ENCODE data around the gene RGS2.

DNA sequence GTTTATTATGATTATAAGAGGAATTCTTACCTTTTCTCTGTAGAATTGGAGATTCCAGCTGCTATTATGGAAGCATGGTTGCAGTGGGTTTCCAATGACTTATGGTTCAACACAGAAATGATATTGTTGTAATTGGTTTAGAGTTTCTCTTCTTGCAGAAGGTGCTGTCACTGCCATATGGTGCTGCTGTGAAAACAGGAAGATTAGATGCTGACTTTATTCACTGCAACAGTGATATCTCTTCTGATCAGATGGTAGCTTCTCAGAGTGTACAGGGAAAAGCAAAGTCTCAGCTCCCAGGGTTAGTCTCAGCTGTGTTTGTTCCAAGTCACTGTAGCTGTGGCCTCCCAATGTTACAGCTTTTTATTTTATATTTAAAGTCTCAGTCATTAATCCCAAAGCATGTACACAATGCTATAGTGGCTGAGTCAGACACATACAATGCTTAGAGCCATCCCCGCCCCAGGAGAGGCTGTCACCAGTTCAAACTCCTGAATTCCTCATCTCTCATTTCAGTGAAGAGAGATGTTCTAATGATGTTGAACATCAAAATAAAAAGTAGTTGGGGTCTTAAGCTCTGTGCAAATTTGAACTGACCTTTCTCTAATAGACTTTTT, 42.7 kb upstream of the RGS2 start:
- TF ChIP-seq, protein P1, sequence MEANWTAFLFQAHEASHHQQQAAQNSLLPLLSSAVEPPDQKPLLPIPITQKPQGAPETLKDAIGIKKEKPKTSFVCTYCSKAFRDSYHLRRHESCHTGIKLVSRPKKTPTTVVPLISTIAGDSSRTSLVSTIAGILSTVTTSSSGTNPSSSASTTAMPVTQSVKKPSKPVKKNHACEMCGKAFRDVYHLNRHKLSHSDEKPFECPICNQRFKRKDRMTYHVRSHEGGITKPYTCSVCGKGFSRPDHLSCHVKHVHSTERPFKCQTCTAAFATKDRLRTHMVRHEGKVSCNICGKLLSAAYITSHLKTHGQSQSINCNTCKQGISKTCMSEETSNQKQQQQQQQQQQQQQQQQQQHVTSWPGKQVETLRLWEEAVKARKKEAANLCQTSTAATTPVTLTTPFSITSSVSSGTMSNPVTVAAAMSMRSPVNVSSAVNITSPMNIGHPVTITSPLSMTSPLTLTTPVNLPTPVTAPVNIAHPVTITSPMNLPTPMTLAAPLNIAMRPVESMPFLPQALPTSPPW (CRISPR knock-in tag; IDR thresholded peaks at IDR 0.05), result no peak
- TF ChIP-seq, protein P2, sequence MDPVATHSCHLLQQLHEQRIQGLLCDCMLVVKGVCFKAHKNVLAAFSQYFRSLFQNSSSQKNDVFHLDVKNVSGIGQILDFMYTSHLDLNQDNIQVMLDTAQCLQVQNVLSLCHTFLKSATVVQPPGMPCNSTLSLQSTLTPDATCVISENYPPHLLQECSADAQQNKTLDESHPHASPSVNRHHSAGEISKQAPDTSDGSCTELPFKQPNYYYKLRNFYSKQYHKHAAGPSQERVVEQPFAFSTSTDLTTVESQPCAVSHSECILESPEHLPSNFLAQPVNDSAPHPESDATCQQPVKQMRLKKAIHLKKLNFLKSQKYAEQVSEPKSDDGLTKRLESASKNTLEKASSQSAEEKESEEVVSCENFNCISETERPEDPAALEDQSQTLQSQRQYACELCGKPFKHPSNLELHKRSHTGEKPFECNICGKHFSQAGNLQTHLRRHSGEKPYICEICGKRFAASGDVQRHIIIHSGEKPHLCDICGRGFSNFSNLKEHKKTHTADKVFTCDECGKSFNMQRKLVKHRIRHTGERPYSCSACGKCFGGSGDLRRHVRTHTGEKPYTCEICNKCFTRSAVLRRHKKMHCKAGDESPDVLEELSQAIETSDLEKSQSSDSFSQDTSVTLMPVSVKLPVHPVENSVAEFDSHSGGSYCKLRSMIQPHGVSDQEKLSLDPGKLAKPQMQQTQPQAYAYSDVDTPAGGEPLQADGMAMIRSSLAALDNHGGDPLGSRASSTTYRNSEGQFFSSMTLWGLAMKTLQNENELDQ (CRISPR knock-in tag; IDR thresholded peaks at IDR 0.05; ENCODE audit: borderline replicate concordance), result no peak
- TF ChIP-seq, protein P3, sequence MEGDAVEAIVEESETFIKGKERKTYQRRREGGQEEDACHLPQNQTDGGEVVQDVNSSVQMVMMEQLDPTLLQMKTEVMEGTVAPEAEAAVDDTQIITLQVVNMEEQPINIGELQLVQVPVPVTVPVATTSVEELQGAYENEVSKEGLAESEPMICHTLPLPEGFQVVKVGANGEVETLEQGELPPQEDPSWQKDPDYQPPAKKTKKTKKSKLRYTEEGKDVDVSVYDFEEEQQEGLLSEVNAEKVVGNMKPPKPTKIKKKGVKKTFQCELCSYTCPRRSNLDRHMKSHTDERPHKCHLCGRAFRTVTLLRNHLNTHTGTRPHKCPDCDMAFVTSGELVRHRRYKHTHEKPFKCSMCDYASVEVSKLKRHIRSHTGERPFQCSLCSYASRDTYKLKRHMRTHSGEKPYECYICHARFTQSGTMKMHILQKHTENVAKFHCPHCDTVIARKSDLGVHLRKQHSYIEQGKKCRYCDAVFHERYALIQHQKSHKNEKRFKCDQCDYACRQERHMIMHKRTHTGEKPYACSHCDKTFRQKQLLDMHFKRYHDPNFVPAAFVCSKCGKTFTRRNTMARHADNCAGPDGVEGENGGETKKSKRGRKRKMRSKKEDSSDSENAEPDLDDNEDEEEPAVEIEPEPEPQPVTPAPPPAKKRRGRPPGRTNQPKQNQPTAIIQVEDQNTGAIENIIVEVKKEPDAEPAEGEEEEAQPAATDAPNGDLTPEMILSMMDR (IDR thresholded peaks at IDR 0.05 in 2 of 3, conservative IDR thresholded peaks at IDR 0.05 in 1 of 3; ENCODE audit: insufficient read depth in 2 of 3, low read depth in 1 of 3, low read length in 3 of 3), result no peak
- no peak for TF ChIP-seq ESRRA (IDR thresholded peaks at IDR 0.05; ENCODE audit: borderline replicate concordance, low read depth)
- no peak for TF ChIP-seq ZNF217 (CRISPR knock-in tag; IDR thresholded peaks at IDR 0.05)
- no peak for TF ChIP-seq SIN3B (IDR thresholded peaks at IDR 0.05; ENCODE audit: low read depth)
- no peak for TF ChIP-seq POLR2AphosphoS5 (IDR thresholded peaks at IDR 0.05; ENCODE audit: control insufficient read depth, insufficient read depth, low read depth, low read length)
- no peak for TF ChIP-seq KAT2B (IDR thresholded peaks at IDR 0.05; ENCODE audit: low read depth, low read length)
- no peak for TF ChIP-seq EP300 (IDR thresholded peaks at IDR 0.05; ENCODE audit: low read length)
- TF ChIP-seq TAF1 (IDR thresholded peaks at IDR 0.05; ENCODE audit: control insufficient read depth, extremely low read depth, insufficient read depth, low read length, severe bottlenecking), result no peak
- no peak for TF ChIP-seq TCF7L2 (IDR thresholded peaks at IDR 0.05; ENCODE audit: low read depth, low read length)
